Mesendoderm (in vitro differentiated cells): ENCODE results near the gene SCYGR3.
"Not testable (repeated sequence)": the region's sequence is repeated elsewhere in the genome, so short reads cannot be mapped to it uniquely, and the experiment has no call there.

Experiments used
- DNase-seq: peaks from one replicate; pipeline ENCODE4 v3.0.0; 2013
- H2AK5ac ChIP-seq: 2 replicates; pipeline ENCODE4 v1.6.1; 2013; ENCODE audit warnings: low read length, inconsistent platforms
- H2BK120ac ChIP-seq: 2 replicates; pipeline ENCODE4 v1.6.1; 2013; ENCODE audit warnings: low read depth, mild to moderate bottlenecking, low read length, moderate library complexity, mixed read lengths
- H2BK15ac ChIP-seq: replicated peaks from 2 replicates; pipeline ENCODE4 v1.6.1; 2013; ENCODE audit warnings: low read depth, mild to moderate bottlenecking, moderate library complexity
- H2BK5ac ChIP-seq: 2 replicates; pipeline ENCODE4 v1.6.1; 2013; ENCODE audit warnings: low read length, inconsistent platforms
- H3K18ac ChIP-seq: 2 replicates; pipeline ENCODE4 v1.6.1; 2013; ENCODE audit warnings: mild to moderate bottlenecking, low read length, mixed read lengths
- H3K23ac ChIP-seq: one replicate; pipeline ENCODE4 v1.6.1; 2013; ENCODE audit warnings: low read length
- H3K27ac ChIP-seq: 2 replicates; pipeline ENCODE4 v1.5.1; 2013; ENCODE audit warnings: low read depth, mild to moderate bottlenecking, inconsistent platforms, low read length, moderate library complexity
- H3K27me3 ChIP-seq: 2 replicates; pipeline ENCODE4 v1.6.1; 2013; ENCODE audit warnings: low read length, control low read depth, mild to moderate bottlenecking, inconsistent platforms; ENCODE audit not compliant: insufficient read depth, poor library complexity
- H3K36me3 ChIP-seq: 2 replicates; pipeline ENCODE4 v1.6.1; 2013; ENCODE audit warnings: low read length, inconsistent platforms; ENCODE audit not compliant: control insufficient read depth, insufficient read depth
- H3K4ac ChIP-seq: one replicate; pipeline ENCODE4 v1.6.1; 2013; ENCODE audit warnings: low read depth, mild to moderate bottlenecking, low read length, moderate library complexity
- H3K4me1 ChIP-seq: 2 replicates; pipeline ENCODE4 v1.6.1; 2013; ENCODE audit warnings: low read depth, low read length, inconsistent platforms; ENCODE audit not compliant: control insufficient read depth
- H3K4me2 ChIP-seq: 2 replicates; pipeline ENCODE4 v1.6.1; 2013; ENCODE audit warnings: low read length
- H3K4me3 ChIP-seq: 2 replicates; pipeline ENCODE4 v1.5.1; 2013; ENCODE audit warnings: mild to moderate bottlenecking, low read length
- H3K56ac ChIP-seq: one replicate; pipeline ENCODE4 v1.6.1; 2013; ENCODE audit warnings: low read length
- H3K79me1 ChIP-seq: 2 replicates; pipeline ENCODE4 v1.6.1; 2013; ENCODE audit warnings: low read length, inconsistent platforms
- H3K79me2 ChIP-seq: 2 replicates; pipeline ENCODE4 v1.6.1; 2013; ENCODE audit warnings: mild to moderate bottlenecking, low read length; ENCODE audit not compliant: control insufficient read depth, insufficient read depth
- H3K9ac ChIP-seq: 2 replicates; pipeline ENCODE4 v1.6.1; 2013; ENCODE audit warnings: low read length, inconsistent platforms
- H4K5ac ChIP-seq: one replicate; pipeline ENCODE4 v1.6.1; 2013; ENCODE audit warnings: low read length
- H4K8ac ChIP-seq: one replicate; pipeline ENCODE4 v1.6.1; 2013; ENCODE audit warnings: low read depth, mild to moderate bottlenecking, control low read depth, low read length, moderate library complexity
- WGBS: extraction: QIAGEN DNeasy Blood & Tissue Kit; methylation state at CpG from one replicate; pipeline ENCODE4 v1.1.7; 2013; ENCODE audit warnings: low lambda C conversion rate, missing lambda C conversion rate; ENCODE audit not compliant: insufficient coverage; ENCODE audit errors: extremely low coverage; 5-methylcytosine and 5-hydroxymethylcytosine counted together

The SCYGR3 gene

DNA sequence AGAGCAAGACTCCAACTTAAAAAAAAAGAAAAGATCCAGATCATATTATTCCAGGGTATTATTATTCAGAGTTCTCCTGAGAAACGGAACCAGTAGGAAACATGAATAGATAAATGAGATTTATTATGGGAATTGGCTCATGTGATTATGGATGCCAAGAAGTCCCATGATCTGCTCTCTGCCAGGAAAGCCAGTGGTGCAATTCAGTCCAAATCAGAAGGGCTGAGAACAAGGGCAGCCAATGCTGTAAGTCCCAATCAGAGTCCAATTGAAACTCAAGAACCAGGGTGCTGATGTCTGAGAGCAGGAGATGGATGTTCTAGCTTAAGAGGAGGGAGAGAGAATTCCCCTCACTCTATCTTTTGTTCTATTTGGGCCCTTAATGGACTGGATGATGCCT is 8.2 kb downstream of the SCYGR3 start:
- no peak overlapping the region for H3K4ac ChIP-seq
- no peak overlapping the region for H3K9ac ChIP-seq
- no peak overlapping the region for H3K18ac ChIP-seq
- H3K36me3 ChIP-seq = no peaks in the 10 kb centered on the region
- no peak overlapping the region for H4K8ac ChIP-seq
- H2BK120ac ChIP-seq = no peak overlapping the region
- no peak for DNase-seq
- H3K27me3 ChIP-seq = no peaks in the 10 kb centered on the region
- no peak overlapping the region for H2BK5ac ChIP-seq
- no peak overlapping the region for H3K4me2 ChIP-seq
- WGBS = no CpG with 5 or more reads among the region's 1 CpG
- no peak overlapping the region for H2BK15ac ChIP-seq
- H3K4me3 ChIP-seq = no peak overlapping the region
- H4K5ac ChIP-seq = no peak overlapping the region
- no peak overlapping the region for H3K27ac ChIP-seq
- no peaks in the 10 kb centered on the region for H3K79me1 ChIP-seq
- H3K56ac ChIP-seq = no peak overlapping the region
- H3K4me1 ChIP-seq = no peaks in the 10 kb centered on the region
- H2AK5ac ChIP-seq = no peak overlapping the region
- no peaks in the 10 kb centered on the region for H3K79me2 ChIP-seq
- no peak overlapping the region for H3K23ac ChIP-seq

DNA sequence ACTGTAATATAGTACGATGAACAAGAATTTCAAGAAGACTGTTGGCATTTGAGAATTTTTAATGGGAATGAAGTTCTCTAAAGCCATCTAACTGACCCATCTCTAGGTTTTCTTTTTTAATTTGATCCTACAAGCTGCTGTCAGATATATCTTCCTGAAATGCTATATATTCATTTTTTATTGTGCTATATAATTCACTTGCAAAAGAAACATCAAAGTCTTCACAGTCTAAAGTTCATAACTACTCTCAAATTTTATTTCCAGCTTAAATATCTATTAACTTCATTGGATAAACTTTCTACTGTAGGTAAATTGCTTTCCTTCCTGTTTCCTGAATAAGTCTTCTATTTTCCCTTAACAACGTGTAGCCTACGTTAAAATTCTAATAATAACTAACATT is 12.3 kb downstream of the SCYGR3 start:
- no peak overlapping the region for H3K56ac ChIP-seq
- H3K27me3 ChIP-seq = no peaks in the 10 kb centered on the region
- no peak overlapping the region for H3K23ac ChIP-seq
- H3K18ac ChIP-seq = no peak overlapping the region
- no peak overlapping the region for H4K8ac ChIP-seq
- no peak overlapping the region for H2BK120ac ChIP-seq
- H3K79me1 ChIP-seq = no peaks in the 10 kb centered on the region
- H3K4me2 ChIP-seq = no peak overlapping the region
- no peaks in the 10 kb centered on the region for H3K79me2 ChIP-seq
- WGBS = 100% methylated on average over 2 of the region's 3 CpGs
- no peak overlapping the region for H4K5ac ChIP-seq
- no peak overlapping the region for H2AK5ac ChIP-seq
- DNase-seq = no peak
- H2BK15ac ChIP-seq = no peak overlapping the region
- no peaks in the 10 kb centered on the region for H3K36me3 ChIP-seq
- no peak overlapping the region for H2BK5ac ChIP-seq
- no peak overlapping the region for H3K4ac ChIP-seq
- H3K4me3 ChIP-seq = no peak overlapping the region
- H3K27ac ChIP-seq = no peak overlapping the region
- peaks cover 2% of the 10 kb centered on the region for H3K4me1 ChIP-seq
- no peak overlapping the region for H3K9ac ChIP-seq

DNA sequence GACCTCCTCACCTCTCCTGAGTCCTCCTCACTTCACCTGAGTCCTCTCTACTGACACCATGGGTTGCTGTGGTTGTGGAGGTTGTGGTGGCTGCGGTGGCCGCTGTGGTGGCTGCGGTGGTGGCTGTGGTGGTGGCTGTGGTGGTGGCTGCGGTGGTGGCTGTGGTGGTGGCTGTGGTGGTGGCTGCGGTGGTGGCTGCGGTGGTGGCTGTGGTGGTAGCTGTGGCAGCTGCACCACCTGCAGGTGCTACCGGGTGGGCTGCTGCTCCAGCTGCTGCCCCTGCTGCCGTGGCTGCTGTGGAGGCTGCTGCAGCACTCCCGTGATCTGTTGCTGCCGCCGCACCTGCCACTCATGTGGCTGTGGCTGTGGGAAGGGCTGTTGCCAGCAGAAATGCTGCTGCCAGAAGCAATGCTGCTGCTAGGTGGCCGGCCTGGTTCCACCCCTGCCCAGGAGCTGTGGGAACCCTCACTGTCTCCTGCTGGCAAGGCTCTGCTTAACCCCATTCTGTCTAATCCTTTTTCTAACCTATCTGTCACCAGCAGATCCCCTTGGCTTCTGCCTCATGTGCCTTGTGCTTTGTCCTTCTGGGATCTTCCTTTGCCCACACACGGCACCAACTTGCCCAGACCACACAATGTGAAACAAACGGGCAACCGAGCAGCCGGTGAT is 15.7 kb downstream of the SCYGR3 start, which contains the start of gene SCYGR2:
Gene SCYGR2, plus strand, starts transcription at position 59 of the 669 bp plus-strand sequence. Its CDS starts 0 bp downstream, at position 59.
- H2BK5ac ChIP-seq, H3K27me3 ChIP-seq, DNase-seq, H3K56ac ChIP-seq, H4K5ac ChIP-seq, H2BK120ac ChIP-seq, H3K4me3 ChIP-seq, H4K8ac ChIP-seq, H3K9ac ChIP-seq, H2BK15ac ChIP-seq, H3K4ac ChIP-seq, H3K79me2 ChIP-seq, H3K18ac ChIP-seq, H3K79me1 ChIP-seq, H3K27ac ChIP-seq, H3K4me1 ChIP-seq, H3K36me3 ChIP-seq, H2AK5ac ChIP-seq, H3K4me2 ChIP-seq: not testable (repeated sequence)
- peak within 1 kb of the TSS; percentile 35 for H3K23ac ChIP-seq
- WGBS = no CpG with 5 or more reads among the region's 16 CpGs

DNA sequence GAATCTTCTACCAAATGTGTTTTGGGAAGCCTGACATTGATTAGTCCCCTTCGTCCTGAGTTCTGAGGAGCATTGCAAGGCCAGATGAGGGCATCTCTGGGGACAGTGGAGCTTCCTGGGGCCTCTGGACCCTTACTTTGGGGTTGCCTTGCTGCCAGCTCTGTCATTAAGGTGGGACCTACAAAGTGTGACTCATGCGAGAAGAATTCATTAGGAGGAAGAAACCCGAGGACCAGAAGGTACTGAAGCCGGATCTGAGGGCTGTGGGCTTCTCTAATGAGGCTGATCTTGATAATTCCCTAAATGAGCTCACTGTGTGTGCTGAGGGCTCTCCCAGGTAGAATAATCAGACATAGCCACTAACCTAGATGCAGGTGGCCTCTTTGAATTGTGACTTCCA is 16.6 kb downstream of the SCYGR3 start:
- H3K4me1 ChIP-seq = peaks cover 4% of the 10 kb centered on the region
- H3K27me3 ChIP-seq = no peaks in the 10 kb centered on the region
- DNase-seq = peak; percentile 90
- no peak overlapping the region for H3K27ac ChIP-seq
- no peak overlapping the region for H2BK15ac ChIP-seq
- no peak overlapping the region for H3K56ac ChIP-seq
- H3K79me2 ChIP-seq = no peaks in the 10 kb centered on the region
- H3K79me1 ChIP-seq = no peaks in the 10 kb centered on the region
- H4K8ac ChIP-seq = no peak overlapping the region
- H4K5ac ChIP-seq = no peak overlapping the region
- no peaks in the 10 kb centered on the region for H3K36me3 ChIP-seq
- H3K4me2 ChIP-seq = no peak overlapping the region
- H3K4me3 ChIP-seq = no peak overlapping the region
- no peak overlapping the region for H2BK5ac ChIP-seq
- H3K23ac ChIP-seq = no peak overlapping the region
- no peak overlapping the region for H2AK5ac ChIP-seq
- H3K9ac ChIP-seq = no peak overlapping the region
- no peak overlapping the region for H3K18ac ChIP-seq
- no peak overlapping the region for H3K4ac ChIP-seq
- no peak overlapping the region for H2BK120ac ChIP-seq
- WGBS = no CpG with 5 or more reads among the region's 4 CpGs

DNA sequence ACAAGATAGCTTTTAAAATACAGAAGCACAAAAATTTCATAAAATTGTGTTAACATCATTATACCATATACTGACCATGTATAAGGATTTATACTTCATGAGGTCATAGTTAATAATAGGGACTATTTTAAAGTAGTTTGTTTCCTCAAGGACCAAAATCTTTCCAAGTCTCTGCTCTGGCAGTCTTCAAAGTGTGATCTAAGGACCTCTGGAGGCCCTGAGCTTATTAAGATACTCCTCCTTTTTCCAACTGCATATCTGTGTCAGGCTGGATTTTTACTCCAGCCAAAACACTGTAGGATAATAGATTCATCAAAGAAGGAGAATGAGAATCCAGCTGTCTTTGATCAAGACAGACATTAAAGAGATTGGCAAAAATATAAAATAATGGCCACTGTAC is 17.6 kb downstream of the SCYGR3 start:
- H3K36me3 ChIP-seq = no peaks in the 10 kb centered on the region
- H3K4me3 ChIP-seq = no peak overlapping the region
- H3K79me2 ChIP-seq = no peaks in the 10 kb centered on the region
- no peak overlapping the region for H3K4me2 ChIP-seq
- H3K27ac ChIP-seq = no peak overlapping the region
- H4K5ac ChIP-seq = no peak overlapping the region
- no peak overlapping the region for H2BK15ac ChIP-seq
- no peak overlapping the region for H2BK5ac ChIP-seq
- no peak overlapping the region for H2BK120ac ChIP-seq
- H3K9ac ChIP-seq = no peak overlapping the region
- no peak overlapping the region for H3K56ac ChIP-seq
- no peak overlapping the region for H3K4ac ChIP-seq
- no peak overlapping the region for H4K8ac ChIP-seq
- H3K79me1 ChIP-seq = no peaks in the 10 kb centered on the region
- H2AK5ac ChIP-seq = no peak overlapping the region
- no peak overlapping the region for H3K18ac ChIP-seq
- no peaks in the 10 kb centered on the region for H3K27me3 ChIP-seq
- H3K4me1 ChIP-seq = peaks cover 4% of the 10 kb centered on the region
- no peak for DNase-seq
- H3K23ac ChIP-seq = no peak overlapping the region

DNA sequence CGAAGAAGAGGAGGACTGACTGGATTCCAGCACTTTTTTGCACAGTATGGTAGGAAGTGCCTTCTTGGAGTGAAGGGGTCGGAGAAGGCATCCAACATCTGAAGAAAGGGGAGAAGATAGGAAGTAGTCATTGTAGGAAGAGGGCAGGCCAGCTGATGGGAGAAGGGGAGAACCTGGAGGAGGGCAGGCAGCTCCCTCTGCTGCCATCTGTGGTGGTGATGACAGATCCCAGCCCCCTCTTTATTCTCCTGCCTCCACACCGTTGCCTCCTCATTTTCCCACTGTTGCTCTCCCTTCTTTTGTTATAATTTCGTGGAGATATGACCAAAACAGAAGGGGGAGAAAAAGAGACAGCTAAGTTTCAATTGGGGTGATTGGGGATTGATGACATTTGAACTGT is 18.8 kb downstream of the SCYGR3 start:
- Histone ChIP-seq H3K56ac (no peak overlapping the region), H3K23ac (no peak overlapping the region), H2BK120ac (no peak overlapping the region), H3K4me2 (no peak overlapping the region), H3K27ac (no peak overlapping the region), H3K27me3 (no peaks in the 10 kb centered on the region), H3K9ac (no peak overlapping the region), H3K4me3 (no peak overlapping the region), H3K79me1 (no peaks in the 10 kb centered on the region), H4K8ac (no peak overlapping the region), H3K4me1 (peaks cover 4% of the 10 kb centered on the region), H2BK15ac (no peak overlapping the region), H2BK5ac (no peak overlapping the region), H3K36me3 (no peaks in the 10 kb centered on the region), H3K79me2 (no peaks in the 10 kb centered on the region), H3K4ac (no peak overlapping the region), H2AK5ac (no peak overlapping the region), H3K18ac (no peak overlapping the region), H4K5ac (no peak overlapping the region)
- no CpG with 5 or more reads among the region's 4 CpGs for WGBS
- DNase-seq = peak; percentile 27
